SK-N-MC (cell line): ENCODE results near the gene ETV5.
A peak's percentile ranks its signal among the peaks of the same experiment; 100 is the strongest.
"Not testable (repeated sequence)": the region's sequence is repeated elsewhere in the genome, so short reads cannot be mapped to it uniquely, and the experiment has no call there.

Experiments used
- DNase-seq: peaks from one replicate; pipeline ENCODE4 v3.0.0-alpha.2; 2011; ENCODE audit warnings: low read depth, low spot score
- H3K27ac ChIP-seq: fragments of 200-600 bp; sonication (generic); 2 replicates; pipeline ENCODE4 v1.5.1; 2016; ENCODE audit warnings: mixed run types
- H3K36me3 ChIP-seq: fragments of 200-600 bp; sonication (generic); 2 replicates; pipeline ENCODE4 v1.6.1; 2017; ENCODE audit warnings: antibody characterized with exemption, low read length, mixed read lengths; ENCODE audit not compliant: insufficient read depth
- H3K4me3 ChIP-seq: fragments of 200-600 bp; sonication (generic); 2 replicates; pipeline ENCODE4 v1.5.1; 2016
- H3K9ac ChIP-seq: fragments of 200-600 bp; sonication (generic); 2 replicates; pipeline ENCODE4 v1.8.0; 2017; ENCODE audit warnings: mixed run types, mixed read lengths; ENCODE audit not compliant: insufficient read length
- H3K9me3 ChIP-seq: fragments of 200-600 bp; sonication (generic); 2 replicates; pipeline ENCODE4 v1.6.1; 2017; ENCODE audit warnings: low read depth, mild to moderate bottlenecking, antibody characterized with exemption, low read length, moderate library complexity, mixed read lengths
- EZH2 ChIP-seq: fragments of 200-600 bp; sonication (generic); IDR thresholded peaks from one replicate; pipeline ENCODE4 v1.6.1; 2017; ENCODE audit warnings: antibody characterized with exemption
- FOXP2 ChIP-seq: optimal IDR thresholded peaks from 2 replicates; pipeline ENCODE3; 2011; ENCODE audit warnings: mild to moderate bottlenecking, moderate library complexity; ENCODE audit not compliant: insufficient read depth; ENCODE audit errors: extremely low read length, control extremely low read depth
- POLR2AphosphoS5 ChIP-seq: IDR thresholded peaks from 2 replicates; pipeline ENCODE4 v1.6.1; 2012; ENCODE audit warnings: mild to moderate bottlenecking, low read depth, low read length, borderline replicate concordance

The ETV5 gene

DNA sequence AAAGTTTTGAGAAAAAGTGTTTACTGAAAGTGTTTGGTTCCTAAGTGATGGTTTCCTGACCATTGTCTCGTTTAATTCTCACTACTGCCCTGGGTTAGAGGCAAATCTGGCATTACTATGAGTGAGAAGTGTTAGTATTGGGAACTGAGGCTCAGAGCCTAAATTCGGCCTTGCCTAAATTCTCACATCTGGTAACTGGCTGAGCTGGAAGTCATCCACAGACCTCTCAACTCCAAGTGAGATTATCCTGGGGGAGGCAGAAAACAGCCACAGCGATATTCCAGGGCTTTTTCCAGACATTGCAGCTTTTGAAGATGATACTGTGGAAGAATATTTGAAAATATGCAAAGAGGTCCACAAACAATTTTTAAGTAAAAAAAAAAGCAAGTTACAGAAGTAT lies 86.0 kb downstream of the ETV5 start:
- Histone ChIP-seq H3K4me3 (peak overlapping the region; percentile 4; the same call in 1 of the 2 replicates), H3K9ac (no peak overlapping the region), H3K27ac (peak overlapping the region; percentile 77), H3K9me3 (no peaks in the 10 kb centered on the region), H3K36me3 (no peaks in the 10 kb centered on the region)
- no peak for DNase-seq
- no peak for TF ChIP-seq FOXP2

DNA sequence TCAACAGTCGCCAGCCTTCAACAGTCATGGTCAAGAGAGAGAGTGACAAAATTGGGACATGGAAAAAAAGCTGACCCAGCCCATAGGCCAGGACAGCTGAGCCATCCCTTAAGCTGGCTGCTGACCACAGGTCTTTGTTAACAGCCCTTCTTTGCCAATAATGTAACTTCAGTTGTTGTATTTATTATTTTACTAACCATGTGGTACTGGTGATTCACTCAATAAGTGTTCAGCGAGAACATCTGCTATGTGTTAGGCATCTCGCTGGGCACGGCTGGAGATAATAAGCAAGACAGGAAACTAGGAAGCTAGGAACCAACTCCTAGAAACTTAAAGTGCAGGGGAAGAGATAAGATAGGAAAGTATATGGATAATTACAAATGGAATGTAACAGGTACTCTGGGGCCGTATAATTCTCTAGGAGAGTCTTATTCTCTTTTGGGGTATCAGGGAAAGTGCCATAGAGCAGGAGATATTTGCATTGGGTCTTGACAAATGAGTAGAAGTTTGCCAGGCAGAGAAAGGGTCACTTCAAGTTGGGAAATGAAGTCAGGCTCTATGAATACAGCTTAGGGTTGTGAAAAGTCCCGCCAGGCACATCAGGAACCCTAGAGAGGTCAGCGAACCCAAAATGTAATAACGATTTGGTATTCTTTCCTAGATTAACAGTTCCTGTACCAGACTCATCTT lies 87.1 kb downstream of the ETV5 start:
- peak; percentile 49; the same call in 1 of the 2 replicates for TF ChIP-seq POLR2AphosphoS5
- no peak for TF ChIP-seq EZH2
- TF ChIP-seq FOXP2 = peak; percentile 57
- Histone ChIP-seq H3K9me3 (no peaks in the 10 kb centered on the region), H3K27ac (peak overlapping the region; percentile 97), H3K36me3 (no peaks in the 10 kb centered on the region), H3K9ac (no peak overlapping the region), H3K4me3 (peak overlapping the region; percentile 52)
- DNase-seq = peak; percentile 91

DNA sequence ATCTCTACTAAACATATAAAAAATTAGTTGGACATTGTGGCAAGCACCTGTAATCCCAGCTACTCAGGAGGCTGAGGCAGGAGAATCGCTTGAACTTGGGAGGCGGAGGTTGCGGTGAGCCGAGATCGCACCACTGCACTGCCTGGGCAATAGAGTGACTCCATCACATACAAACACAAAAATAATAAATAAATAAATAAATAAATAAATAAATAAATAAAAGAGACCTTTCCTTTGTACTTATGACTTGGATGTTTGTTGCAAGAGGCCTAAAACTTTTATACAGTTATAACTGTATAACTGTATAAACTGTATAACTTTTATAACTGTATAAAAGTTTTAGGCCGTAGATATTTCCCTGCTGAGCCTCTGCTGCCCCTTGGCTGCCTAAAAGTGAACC lies 87.6 kb downstream of the ETV5 start:
- H3K27ac ChIP-seq = peak overlapping the region; percentile 97
- H3K36me3 ChIP-seq, H3K9me3 ChIP-seq, H3K9ac ChIP-seq, DNase-seq: not testable (repeated sequence)
- H3K4me3 ChIP-seq = peak overlapping the region; percentile 40

DNA sequence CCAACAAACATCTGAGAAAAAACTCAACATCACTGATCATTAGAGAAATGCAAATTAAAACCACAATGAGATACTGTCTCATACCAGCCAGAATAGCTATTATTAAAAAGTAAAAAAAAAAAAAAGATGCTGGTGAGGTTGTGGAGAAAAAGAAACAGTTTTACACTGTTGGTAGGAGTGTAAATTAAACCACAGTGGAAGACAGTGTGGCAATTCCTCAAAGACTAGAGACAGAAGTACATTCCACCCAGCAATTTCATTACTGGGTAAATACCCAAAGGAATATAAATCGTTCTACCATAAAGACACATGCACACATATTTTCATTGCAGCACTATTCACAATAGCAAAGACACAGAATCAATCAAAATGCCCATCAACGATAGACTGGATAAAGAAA lies 89.6 kb downstream of the ETV5 start:
- not testable (repeated sequence) for H3K36me3 ChIP-seq, H3K27ac ChIP-seq, DNase-seq, H3K4me3 ChIP-seq, H3K9me3 ChIP-seq, H3K9ac ChIP-seq

DNA sequence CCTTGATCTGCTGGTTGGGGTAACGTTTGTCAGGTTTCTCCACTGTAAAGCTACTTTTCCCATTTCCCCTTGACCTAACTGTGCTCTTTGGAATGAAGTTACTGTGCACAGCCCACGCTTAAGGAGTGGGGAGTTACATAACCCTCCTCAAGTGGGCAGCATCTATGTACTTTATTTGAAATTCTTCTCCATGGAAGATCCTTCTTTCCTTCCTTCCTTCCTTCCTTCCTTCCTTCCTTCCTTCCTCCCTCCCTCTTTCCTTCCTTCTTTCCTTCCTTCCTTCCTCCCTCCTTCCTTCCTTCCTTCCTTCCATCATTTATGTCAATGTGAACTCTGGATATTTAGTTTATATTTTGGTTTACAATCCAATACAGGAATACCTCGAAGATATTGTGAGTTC lies 94.0 kb downstream of the ETV5 start:
- Histone ChIP-seq H3K4me3 (no peak overlapping the region), H3K9me3 (peaks cover 6% of the 10 kb centered on the region; the same call in 1 of the 2 replicates), H3K9ac (no peak overlapping the region), H3K27ac (peak overlapping the region; percentile 88), H3K36me3 (no peaks in the 10 kb centered on the region)
- peak; percentile 73 for DNase-seq
- TF ChIP-seq POLR2AphosphoS5 (peak; percentile 61; the same call in 1 of the 2 replicates), EZH2 (no peak)

DNA sequence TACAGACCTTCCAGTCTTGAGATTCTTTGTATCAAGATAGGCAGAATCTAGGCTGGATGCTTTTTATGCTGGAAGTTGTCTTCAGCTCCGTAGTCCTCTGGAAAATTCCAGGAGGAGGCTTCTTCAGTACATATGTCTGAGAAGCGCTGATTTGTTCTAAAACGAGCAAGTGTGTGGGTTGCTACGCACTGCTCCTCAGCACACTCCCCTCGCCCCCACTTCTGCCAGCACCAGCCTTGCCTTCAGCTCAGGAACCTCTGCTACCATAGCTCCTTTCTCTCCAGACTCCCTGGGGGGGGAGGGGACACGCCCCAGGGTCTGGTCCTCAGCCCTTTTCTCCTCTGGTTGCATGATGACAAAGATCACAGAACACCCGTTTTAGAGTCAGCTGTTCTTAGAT lies 95.6 kb downstream of the ETV5 start:
- H3K9ac ChIP-seq = no peak overlapping the region
- no peak overlapping the region for H3K27ac ChIP-seq
- no peak for DNase-seq
- TF ChIP-seq EZH2 (no peak), FOXP2 (no peak), POLR2AphosphoS5 (no peak)
- H3K4me3 ChIP-seq = no peak overlapping the region
- no peaks in the 10 kb centered on the region for H3K36me3 ChIP-seq
- peaks cover 6% of the 10 kb centered on the region; the same call in 1 of the 2 replicates for H3K9me3 ChIP-seq

DNA sequence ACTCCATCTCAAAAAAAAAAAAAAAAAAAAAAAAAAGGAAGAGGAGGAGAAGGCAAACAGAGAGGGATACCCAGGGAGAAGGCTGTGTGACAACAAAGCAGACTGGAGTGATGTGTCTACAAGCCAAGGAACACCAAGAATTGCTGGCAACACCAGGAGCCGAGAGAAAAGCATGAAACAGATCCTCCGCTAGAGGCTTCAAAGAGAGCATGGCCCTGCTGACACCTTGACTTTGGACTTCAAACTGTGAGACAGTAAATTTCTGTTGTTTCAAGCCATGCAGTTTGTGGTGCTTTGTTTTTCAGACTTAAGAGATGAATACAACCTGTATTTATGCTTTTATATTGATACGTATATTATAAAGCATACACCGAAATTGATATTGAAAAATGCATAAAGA lies 96.8 kb downstream of the ETV5 start:
- no peak overlapping the region for H3K27ac ChIP-seq
- no peak overlapping the region for H3K4me3 ChIP-seq
- peaks cover 6% of the 10 kb centered on the region; the same call in 1 of the 2 replicates for H3K9me3 ChIP-seq
- DNase-seq = no peak
- TF ChIP-seq POLR2AphosphoS5 = no peak
- TF ChIP-seq FOXP2 = no peak
- no peak for TF ChIP-seq EZH2
- H3K36me3 ChIP-seq = no peaks in the 10 kb centered on the region
- H3K9ac ChIP-seq = no peak overlapping the region

DNA sequence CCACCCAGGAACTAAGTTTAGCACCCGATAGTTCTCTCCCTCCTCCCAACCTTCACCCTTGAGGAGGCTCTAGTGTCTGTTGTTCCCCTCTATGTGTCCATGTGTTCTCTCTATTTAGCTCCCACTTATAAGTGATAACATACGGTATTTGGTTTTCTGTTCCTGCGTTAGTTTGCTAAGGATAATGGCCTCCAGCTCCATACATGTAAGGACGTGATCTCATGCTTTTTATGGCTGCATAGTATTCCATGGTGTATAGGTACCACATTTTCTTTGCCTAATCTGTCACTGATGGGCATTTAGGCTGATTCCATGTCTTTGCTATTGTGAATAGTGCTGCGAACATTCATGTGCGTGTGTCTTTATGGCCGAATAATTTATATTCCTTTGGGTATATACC lies 104.2 kb downstream of the ETV5 start:
- no peak for DNase-seq
- no peaks in the 10 kb centered on the region for H3K9me3 ChIP-seq
- no peak overlapping the region for H3K4me3 ChIP-seq
- no peak overlapping the region for H3K9ac ChIP-seq
- TF ChIP-seq EZH2 (no peak), FOXP2 (no peak), POLR2AphosphoS5 (no peak)
- no peaks in the 10 kb centered on the region for H3K36me3 ChIP-seq
- H3K27ac ChIP-seq = no peak overlapping the region

DNA sequence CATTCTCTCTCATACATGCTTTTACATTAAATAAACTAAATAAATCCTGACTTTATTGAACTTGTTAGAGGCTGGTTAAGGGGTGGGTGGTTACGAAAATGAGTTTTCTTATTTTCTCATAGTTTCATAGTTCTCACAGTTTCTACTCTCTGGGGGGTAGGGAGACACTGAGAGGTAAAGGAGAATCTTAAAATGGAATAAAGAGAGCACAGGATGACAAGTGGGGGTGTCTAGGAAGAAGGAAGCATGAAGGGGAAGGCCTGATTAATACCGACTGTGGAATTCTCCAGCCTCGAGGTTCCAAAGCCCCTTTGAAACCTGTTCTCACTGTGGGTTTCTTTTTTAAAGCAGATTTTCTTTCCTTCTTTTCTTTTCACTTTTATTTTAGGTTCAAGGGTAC lies 104.7 kb downstream of the ETV5 start:
- Histone ChIP-seq H3K27ac (peak overlapping the region; percentile 40; the same call in 1 of the 2 replicates), H3K4me3 (no peak overlapping the region), H3K36me3 (no peaks in the 10 kb centered on the region), H3K9ac (no peak overlapping the region), H3K9me3 (no peaks in the 10 kb centered on the region)
- DNase-seq = no peak
- TF ChIP-seq FOXP2 (no peak), POLR2AphosphoS5 (no peak), EZH2 (no peak)
